ENCODE results near the gene GPC2.

Gene GPC2

DNA sequence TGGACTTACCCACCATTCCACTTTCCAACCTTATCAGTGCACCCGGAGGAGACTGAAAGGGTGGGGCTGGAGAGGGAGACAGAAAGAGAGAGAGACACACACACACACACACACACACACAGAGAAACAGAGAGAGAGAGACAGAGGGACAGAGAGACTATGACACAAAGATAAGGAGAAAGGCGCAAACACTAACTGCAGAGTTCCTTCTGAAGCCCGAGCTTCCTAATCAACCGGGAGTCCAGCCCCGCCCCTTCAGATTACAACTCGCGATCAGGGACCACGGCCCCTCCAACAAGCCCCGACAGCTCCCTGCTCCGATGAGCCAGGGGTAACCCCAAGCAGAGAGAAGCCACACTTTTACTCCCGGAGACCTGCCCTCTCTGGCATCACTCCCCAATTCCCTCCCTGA, 9.3 kb downstream of the GPC2 start:
- DNase-seq: peak; percentile 72

- DNase-seq: peak; percentile 46
Measured at GRCh38 chr7:100166970-100167911, 9.9 kb downstream of the GPC2 start.

- no peak for DNase-seq
Measured at GRCh38 chr7:100166317-100166940, 10.8 kb downstream of the GPC2 start.

GRCh38 chr7:100163871-100164270, 13.3 kb downstream of the GPC2 start:
- no peak for DNase-seq

DNA sequence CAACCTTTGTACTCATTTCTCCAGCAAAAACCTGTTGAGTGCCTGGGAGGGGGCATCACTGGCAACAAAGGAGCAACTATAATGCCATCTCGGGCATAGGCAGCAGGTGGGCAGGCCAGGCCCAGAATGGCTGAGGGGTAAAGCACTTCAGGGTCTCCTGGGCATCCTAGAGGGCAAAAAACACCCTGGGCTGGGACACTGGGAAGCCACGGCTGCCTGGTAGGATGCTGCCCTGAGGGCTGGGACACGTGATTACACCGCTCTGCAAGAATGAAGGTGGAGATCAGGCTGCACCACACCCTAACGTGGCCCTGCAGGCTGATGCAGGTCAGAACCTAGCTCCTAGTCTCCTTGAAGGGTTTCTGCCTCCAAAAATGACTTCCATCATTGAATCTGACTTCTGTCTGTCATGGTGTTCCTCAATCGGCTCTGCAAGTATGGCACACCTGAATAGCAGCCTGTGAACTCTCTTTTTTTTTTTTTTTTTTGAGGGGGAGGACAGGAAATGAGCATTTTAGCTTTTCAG, 14.1 kb downstream of the GPC2 start:
- no peak for DNase-seq

DNA sequence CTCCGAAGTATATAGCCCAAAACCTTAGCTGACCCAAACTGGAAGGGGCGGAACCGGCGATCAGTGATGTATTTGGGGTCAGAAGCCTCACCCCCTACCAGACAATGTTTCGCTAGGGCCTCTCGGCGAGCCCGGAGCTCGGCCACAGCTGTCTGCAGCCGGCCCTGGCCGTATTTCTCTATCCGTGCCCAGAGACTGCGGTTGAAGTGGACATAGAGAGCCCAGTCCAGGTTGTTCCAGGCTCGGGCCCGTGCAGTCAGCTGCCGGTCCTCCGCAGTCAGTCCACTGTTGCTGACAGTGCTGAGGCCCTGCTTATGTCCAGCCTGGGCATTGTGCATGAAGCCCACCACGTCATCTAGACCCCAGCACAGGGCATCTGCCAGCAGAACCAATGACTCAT, 17.1 kb downstream of the GPC2 start:
- DNase-seq: no peak

DNA sequence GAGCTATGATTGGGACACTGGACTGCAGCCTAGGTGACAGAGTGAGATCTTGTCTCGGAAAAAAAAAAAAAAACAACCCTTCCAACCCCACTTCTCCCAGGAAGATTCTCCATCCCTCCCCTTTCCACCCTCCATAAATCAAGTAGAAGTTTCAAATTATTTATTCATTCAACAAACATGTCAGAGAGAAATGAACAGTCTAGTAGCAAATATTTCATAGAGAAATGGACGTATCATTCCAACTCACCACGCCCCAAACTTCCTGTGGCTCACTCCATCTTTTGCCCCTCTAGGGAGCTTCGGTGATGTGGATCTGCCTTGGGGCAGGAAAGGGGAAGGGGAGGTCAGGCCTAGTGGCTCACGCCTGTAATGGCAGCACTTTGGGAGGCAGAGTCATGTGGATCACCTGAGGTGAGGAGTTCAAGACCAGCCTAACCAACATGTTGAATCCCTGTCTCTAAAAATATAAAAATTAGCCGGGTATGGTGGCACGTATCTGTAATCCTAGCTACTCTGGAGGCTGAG, 18.0 kb downstream of the GPC2 start:
- peak; percentile 14 for DNase-seq

DNA sequence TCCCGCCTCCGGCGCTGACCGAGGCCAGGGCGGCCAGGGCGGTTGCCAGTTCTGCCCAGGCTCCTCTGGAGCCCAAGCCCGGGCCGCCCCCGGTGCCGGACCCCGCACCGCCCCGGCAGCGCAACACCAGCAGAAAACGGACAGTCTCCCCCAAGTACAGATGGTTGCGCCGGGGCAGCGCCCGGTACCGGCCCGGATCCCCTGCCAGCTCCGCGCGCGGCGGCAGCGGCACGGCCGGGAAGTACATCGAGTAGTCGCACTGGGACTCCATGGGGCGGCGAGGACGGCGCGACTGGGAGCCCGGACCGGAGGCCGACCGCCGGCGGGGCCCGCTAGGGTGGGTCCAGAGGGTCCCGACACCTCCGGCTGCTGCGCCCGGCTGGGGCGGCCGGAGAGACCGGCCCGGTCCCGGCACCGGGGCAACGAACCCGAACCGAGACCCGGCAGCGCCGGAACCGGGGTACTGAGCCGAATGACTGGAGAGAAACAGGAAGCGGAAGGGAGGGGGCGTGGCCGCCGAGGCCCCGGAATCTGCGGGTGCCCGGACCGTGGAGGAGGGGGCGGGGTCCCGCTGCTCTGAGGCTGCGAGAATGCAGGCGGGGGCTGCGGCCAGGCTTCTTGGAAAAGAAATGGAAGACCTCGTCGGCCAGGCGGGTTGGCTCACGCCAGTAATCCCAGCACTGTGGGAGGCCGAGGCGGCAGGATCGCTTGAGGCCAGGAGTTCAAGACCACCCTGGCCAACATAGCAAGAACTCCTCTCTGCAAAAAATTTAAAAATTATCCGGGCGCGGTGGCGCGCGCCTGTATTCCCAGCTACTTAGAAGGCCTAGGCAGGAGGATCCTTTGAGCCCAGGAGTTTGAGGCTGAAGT, 18.7 kb downstream of the GPC2 start, which contains the start of gene TRAPPC14:
Gene TRAPPC14 (minus strand): TSS at position 495 of the 870 bp plus-strand sequence. CDS start 224 bp downstream, at position 271.
- DNase-seq: peak; percentile 93

- DNase-seq: peak; percentile 37
Measured at GRCh38 chr7:100157334-100158228, 19.6 kb downstream of the GPC2 start.

DNA sequence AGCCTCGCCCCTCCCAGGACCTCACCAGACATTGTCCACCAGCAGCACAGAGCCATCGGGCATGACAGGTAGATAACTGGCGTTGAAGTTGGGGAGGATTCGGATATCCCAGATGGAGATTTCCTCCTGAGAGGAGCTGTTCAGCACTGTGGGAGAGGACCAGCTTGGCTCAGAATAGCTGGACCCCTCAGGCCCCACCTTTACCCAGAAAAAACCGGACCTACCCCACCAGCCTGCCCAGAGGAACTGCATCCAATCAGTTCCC, 20.2 kb downstream of the GPC2 start:
- no peak for DNase-seq

DNA sequence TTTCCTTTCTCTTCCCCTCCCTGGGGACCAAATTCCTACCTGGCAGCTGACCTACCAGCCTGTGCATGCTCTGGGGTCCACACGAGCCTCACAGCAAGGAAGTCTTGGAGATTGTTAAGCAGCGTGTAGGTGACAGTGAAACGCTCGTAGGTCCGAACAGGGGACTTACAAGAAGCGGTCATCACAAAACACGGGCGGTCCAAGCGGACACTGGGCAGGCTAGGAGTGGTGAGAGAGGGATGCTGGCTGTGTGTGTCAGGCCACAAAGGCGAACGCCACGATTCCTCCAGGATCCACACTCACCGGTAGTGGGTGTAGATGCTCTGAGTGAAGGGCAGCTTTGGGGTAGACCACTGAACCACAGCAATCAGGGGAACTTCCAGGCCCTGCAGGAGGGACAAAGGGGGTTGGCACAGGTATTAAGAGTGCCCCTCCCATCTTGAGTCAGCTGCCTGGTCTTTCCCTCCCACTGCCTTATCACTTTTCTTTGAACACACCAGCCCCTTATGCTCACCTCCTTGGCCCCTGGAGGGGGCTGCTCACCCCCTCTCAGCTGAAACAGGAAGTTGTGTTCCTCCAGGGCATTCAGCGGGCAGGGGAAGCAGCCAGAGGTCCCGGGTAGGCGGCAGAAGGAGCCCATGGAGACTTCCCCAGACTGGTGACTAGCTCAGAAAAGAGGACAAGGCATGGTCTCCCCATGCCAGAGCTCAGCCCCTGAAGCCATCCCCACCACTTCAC, 20.7 kb downstream of the GPC2 start:
- no peak for DNase-seq

GRCh38 chr7:100155553-100156317, 21.4 kb downstream of the GPC2 start:
- DNase-seq: no peak

DNA sequence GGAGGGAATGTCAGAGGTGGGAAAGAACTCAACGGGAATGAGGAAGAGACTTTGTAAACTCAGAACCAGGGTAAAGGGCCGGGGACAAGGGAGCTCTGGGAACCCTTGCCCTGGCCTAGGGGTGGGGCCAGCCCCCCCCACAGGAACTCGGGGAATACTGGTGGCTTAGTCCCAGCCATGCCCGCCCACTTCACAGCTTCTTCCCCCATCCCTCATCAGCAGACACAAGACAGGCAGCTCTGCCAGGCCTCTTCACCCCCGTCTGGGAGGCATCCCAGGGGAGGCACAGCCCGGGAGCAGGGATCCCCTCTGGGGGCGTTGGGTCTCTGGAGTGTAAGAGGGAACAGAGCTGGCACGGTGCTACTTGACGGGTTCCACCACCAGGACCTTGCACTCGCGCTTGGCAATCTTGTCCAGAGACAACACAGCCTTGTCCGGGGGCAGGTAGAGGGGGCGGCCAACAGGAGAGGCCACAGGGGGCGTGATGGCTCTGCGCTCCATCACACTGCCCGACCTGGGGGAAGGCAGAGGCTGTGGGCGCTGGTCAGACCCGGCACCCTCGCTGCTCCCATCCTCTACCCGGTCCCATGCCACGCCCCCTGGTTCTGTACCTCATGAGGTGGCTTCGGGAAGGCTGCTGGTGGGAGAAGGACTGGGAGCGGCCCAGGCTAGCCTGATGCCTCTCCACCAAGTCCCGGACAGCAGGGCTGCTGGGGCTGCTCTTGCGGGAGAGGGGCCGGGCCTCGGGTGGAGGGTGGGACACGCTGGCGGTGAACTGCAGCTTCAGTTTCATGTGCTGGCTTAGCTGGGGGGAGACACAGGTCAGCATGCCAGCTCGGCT, 22.3 kb downstream of the GPC2 start:
- no peak for DNase-seq

DNA sequence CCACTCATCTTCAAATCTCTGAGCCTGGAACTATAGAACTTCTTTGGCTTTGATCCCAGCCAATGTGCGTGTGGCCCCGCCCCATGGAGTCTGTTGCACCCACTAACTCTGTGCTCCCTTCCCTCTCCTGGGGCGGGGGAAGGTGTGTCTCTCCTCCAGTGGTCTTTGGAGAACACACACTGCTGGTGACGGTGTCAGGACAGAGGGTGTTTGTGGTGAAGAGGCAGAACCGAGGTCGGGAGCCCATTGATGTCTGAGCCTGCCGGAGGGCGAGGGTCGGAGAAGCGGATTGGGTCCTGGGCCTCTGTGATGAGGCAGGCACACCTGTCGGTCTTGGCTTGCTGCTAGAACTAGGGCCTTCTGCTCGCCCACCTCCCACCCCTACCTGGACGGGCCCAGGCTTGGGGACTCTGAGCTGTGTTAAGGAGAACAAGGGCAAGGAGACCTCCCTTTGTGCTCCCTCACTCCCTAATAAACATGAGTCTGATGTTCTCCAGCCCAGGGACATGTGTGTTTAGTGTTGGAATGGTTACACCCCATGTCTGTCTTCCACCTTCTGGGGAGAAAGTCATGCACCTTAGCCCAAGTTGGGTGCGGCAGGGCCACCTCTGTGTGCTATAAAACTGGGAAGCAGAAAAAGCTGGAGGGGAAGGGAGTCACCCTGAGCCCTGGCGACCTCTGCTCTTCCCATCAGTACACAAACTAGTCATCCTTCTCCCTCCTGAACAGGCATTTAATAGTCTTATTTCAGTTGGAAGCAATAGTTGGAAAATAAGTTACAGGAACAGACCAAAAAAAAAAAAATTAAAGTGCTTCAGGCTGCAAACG, 23.3 kb downstream of the GPC2 start:
- no peak for DNase-seq

DNA sequence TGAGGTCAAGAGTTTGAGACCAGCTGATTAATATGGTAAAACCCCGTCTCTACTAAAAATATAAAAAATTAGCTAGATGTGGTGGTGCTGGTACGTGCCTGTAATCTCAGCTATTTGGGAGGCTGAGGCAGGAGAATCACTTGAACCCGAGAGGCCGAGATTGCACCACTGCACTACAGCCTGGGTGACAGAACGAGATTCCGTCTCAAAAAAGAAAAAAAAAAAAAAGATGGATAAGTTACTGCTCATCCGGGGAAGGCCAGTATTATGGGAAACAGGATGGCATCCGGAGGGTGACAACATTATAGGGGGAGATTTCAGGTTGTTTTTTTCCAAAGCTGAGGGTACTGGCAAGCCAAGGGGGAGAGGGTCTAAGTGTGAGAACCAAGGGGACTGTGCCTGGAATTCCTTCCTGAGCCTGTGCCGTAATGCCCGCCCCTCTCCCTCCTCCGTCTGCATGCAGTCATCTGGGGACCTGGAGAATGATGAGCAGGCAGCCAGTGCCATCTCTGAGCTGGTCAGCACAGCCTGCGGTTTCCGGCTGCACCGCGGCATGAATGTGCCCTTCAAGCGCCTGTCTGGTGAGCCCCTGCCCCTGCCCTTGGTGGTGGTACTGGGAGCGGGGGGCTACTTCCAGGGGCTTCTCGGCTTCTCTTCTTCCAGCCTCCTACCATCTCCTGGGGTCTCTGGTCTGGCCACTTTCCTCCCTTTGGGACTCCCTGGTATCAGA, 24.1 kb downstream of the GPC2 start:
- no peak for DNase-seq

DNA sequence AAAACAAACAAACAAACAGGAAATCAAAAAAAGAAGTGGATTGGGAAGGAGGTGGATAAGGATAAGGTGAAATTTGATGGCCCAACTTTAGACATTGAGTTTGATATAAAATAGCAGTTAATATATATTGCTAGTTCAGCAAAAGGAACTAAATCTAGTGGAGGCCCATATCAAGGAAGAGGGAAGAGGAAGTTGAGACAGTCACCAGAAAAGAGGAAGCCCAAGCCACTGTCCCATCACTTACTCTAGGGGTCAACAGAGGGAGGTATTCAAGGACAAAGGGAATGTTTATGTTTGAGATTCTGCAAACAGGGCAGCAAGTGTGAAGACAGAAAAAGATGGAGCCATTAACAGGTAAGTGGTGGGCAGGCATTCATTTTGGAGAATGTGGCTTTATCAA, 24.8 kb downstream of the GPC2 start:
- no peak for DNase-seq

DNA sequence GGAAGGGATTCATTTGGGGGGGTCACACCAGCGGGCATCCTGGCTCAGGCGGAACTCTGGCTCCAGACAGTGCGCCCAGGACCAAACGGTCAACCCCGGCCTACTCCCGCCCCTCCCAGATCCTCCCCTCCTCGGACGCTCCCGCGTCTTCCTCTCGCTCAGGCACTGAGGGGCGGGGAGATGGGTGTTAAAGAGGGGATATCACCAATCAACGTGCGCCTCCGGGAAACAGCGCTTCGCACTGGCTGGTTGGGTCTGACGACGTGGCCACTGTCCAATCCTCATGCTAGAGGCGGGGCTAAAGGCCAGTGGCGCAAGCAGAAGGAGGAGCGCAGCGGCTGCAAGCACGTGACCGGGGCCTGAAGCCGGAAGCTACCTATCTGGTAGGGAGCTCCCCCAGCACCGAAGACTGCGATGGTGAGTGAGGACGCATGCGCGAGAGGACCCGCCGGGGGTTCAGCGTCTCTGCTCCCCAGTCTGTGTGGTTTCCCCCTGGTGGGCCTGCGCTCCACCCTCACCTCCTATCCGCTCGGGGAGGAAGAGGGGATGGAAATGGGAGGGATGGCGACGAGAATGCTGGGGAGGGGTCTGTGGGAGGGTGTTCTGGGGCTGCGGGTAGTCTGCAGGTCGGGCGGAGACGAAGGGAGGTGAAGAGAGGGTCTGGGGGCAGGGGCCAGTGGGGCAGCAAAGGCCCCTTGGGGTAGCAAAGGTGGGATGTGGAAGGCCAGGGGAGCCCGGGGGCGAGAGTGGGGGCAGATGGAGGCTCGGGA, 28.4 kb downstream of the GPC2 start, which contains the start of gene LAMTOR4:
Gene LAMTOR4 (plus strand): TSS at position 360 of the 770 bp plus-strand sequence. CDS start 55 bp downstream, at position 415.
- DNase-seq: peak; percentile 99
